GM04504 (cell line): ENCODE results near the gene AAGAB.
"Not testable (repeated sequence)": the region's sequence is repeated elsewhere in the genome, so short reads cannot be mapped to it uniquely, and the experiment has no call there.

Experiments used
- DNase-seq: peaks from one replicate; pipeline ENCODE4 v3.0.0-alpha.2; 2012; ENCODE audit warnings: low read depth

Gene AAGAB

DNA sequence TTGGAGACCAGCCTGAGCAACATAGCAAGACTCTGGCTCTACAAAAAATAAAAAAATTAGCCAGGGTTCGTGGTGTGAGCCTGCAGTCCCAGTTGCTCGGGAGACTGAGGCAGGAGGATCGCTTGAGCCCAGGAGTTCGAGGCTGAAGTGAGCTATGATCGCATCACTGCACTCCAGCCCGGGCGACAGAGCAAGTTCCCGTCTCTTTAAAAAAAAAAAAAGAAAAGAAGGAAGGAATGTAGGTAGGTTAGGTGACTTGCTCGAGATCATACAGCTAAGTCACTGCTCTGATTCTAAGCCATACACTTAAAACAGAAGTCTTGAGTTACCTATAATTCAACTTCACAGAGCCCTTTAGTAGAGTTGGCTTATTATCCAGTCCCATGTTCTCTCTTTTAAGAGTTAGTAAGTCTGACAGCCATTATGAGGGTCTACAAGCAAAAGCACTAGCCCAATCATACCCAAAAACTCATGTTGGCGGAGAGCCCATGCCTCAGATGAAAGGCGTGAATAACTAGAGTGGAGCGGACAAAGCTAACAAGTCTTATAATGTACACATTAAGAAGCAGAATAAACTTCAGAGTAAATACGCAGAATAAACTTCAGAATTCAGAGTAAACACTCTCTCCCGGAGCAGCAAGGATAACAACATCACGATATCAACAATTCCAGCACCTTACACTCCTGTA, 768 bp downstream of the AAGAB start:
- no peak for DNase-seq

GRCh38 chr15:67253101-67253500, 1.4 kb downstream of the AAGAB start:
- DNase-seq: no peak

DNA sequence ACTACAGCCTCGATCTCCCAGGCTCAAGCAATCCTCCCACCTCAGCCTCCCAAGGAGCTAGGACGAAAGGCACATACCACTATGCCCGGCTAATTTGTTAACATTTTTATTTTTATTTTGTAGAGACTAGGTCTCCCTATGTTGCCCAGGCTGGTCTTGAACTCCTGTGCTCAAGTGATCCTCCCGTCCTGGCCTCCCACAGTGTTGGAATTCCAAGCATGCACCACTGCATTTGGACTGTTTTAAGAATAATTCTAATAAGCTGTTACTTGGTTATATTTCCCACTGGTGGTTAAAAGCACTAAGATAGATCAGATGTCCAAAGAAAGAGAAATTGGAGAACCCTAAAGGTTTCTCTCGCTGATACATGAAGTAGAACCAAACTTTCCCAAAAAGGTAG, 3.1 kb downstream of the AAGAB start:
- no peak for DNase-seq

DNA sequence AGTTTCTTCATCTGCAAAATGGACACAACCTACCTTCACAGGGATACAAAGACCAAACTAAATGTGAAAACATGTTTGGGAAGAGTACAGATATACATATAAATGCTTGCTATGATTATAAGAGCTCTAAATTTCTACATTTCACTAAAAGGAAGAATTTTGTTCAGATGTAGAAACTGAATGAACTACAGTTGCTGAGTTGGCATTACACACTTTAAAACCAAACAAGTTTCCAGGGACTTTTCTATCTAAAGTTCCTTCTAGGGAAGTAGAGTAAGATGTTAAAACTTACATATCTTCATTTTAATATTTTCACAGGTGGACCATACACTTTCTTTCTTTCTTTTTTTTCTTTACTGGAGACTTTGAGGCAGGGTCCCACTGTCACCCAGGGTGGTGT, 4.6 kb downstream of the AAGAB start:
- DNase-seq: no peak

GRCh38 chr15:67248011-67248505, 6.4 kb downstream of the AAGAB start:
- no peak for DNase-seq

- DNase-seq: not testable (repeated sequence)
Measured at GRCh38 chr15:67246606-67247005, 7.9 kb downstream of the AAGAB start.

DNA sequence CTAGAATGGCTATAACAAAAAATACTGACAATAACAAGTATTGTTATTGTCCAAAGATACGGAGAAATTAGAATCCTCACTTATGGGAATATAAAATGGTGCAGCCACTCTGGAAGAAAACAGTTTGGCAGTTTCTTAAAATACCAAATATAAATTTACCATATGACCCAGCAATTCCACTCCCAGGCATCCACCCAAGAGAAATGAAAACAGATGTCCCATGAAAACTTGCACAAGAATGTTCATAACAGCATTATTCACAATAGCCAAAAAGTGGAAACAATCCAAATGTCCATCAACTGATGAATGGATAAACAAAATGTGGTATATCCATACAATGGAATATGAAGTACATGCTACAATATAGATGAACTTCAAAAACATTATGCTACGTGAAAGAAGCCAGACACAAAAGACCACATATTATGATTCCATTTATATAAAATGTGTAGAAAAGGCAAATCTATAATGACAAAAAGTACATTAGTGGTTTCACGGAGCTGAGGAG, 9.4 kb downstream of the AAGAB start:
- DNase-seq: peak; percentile 59

GRCh38 chr15:67242708-67243111, 11.8 kb downstream of the AAGAB start:
- DNase-seq: peak; percentile 26

DNA sequence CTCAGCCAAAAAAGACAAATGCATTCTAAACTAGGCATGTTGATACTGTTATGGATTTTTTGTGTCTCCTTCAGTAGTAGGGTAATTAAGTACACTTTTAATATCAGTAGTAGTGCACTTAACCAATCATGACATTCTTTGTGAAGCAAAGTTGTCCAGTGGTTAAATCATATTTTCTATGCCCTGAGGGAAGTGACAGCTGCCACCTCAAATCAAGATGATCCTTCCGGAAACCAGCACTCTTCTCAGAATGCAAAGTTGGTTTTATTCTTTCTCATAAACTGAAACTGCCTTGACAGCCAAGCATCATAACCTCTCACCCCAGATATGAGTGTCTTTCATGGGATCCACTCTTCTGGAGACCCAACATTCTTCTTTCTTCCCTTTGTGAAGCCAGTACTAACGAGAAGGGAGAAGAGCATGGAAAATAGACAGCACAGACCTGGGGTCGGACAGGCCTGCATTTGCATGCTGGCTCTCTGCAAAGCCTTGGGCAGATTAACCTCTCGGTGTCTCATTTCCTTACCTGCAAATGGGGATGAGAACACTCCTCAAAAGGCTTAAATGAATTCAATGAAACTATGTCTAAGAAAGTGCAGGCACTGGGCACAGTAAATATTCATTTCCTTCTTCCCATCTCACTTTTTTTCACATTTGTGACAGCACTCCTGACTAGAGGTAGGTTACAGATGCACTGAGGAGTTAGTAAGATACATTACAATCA, 13.2 kb downstream of the AAGAB start:
- no peak for DNase-seq

DNA sequence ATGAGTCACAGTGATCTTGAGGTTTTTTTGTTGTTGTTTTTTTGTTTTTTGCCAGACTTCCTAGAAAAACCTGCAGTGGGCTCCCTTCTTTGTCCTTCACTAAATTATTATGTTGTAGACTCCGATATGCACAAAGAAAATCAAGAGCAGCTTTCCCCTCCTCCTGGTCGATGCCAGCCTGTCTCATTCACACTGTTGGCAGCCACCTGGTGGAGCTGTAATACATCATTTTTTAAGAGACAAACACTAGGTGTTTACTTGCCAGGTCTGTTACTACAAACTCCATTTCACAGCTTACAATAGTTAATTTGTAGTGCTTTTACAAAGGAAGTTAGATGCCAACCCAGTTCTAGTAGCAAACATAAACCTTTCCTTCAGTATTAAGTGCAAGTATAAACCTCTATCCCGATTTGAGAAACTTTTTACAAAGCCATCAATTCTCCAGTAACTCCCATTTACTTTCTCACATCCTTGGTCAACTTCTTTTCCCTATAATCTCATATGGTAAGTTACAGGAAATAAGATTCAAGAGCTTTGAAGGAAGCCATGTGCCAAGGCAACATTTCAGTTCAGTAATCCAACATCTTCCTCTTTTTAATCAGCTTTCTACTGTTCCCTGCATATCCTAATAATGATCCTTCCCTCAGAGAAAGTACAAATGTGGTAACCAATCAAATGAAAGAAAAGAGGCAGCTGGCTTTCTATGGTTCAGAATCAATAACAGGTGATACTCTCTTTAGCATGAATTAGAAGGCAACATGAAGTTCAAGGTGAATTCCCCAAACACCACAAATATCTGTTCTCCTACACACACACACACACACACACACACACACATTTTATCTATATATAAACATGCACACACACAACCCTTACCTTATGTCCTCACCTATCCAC, 14.0 kb downstream of the AAGAB start:
- no peak for DNase-seq

GRCh38 chr15:67232591-67232990, 21.9 kb downstream of the AAGAB start:
- no peak for DNase-seq

- DNase-seq: no peak
Measured at GRCh38 chr15:67230504-67230903, 24.0 kb downstream of the AAGAB start.

DNA sequence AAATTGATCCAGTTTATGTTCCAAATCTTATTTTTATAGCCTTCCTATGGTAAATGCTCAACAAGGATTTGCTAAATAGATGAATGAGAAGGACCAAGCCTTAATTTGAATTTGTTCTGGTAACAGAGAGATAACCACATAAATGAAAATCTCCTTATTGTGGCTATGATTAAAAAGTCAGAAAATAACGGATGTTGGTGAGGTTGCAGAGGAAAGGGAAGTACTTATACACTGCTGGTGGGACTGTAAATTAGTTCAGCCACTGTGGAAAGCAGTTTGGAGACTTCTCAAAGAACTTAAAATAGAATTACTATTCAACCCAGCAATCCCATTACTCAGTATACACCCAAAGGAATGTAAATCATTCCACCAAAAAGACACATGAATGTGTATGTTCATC, 26.2 kb downstream of the AAGAB start:
- no peak for DNase-seq

GRCh38 chr15:67227846-67228245, 26.6 kb downstream of the AAGAB start:
- no peak for DNase-seq

DNA sequence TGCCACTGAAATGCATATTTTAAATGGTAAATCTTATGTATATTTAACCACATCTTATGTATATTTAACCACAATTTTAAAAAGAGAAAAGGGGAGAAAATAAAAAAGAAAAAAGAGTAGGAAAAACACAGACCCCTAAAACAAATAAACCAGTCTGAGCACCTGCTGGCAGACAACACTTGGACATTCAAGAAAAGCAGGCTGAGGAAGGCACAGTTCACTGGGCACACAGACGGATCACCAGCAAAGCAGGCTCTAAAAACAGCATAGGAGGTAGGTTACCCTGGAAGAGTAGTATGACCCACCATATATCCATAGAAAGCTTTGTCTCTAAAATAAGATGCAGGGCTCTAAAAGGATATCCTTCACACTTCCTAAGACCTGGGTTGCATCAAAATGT, 27.0 kb downstream of the AAGAB start:
- DNase-seq: no peak

DNA sequence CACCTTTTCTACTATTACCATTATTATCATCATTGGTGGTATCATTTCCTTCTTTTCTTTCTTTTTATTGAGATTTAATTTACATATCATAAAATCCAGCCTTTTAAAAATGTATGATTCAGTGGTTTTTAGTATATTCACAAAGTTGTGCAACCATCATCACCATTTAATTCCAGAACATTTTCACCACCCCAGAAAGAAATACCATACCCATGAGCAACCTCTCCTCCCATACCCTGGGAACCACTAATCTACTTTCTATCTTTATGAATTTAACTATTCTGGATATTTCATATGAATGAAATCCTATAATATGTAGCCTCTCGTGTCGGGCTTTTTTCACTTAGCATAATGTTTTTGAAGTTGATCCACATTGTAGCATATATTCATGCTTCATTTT, 29.1 kb downstream of the AAGAB start:
- DNase-seq: peak; percentile 46

GRCh38 chr15:67224889-67225288, 29.6 kb downstream of the AAGAB start:
- no peak for DNase-seq

GRCh38 chr15:67219288-67219687, 35.2 kb downstream of the AAGAB start:
- no peak for DNase-seq

DNA sequence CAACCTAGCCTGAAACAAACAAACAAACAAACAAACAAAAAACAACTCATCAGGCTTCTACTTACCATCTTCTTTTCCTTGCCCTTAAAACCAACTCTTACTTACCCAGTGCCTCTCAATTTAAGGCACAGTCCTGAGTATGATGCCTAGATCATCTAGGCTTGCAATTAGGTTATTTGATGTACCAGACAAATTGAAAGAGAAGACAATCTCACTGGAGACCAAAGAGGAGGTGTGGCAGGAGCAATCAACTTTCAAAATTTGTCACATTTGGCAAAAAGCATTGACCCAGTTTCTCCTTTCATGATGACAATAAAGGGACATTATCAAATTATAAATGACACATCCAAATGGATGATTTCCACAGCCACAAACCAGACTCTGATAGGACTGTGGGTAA, 36.0 kb downstream of the AAGAB start:
- DNase-seq: no peak

- DNase-seq: no peak
Measured at GRCh38 chr15:67216859-67217258, 37.6 kb downstream of the AAGAB start.

DNA sequence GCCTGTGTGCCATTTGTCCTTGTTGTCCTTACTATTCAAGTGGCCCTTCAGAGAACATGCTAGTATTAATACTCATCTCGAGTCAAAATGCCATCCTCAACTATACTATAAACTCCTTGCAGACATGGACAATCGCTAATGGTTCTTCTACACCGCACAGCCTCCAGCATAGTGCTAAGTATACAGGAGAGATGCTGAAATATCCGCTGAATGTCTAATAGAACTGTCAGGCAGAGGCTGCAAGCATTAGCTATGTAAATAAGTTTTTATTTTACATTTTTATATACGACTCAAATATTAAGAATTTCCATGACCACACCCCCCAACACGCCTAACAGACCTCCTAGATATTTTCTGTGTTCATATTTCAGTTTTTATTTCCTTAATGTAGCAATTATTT, 39.4 kb downstream of the AAGAB start:
- DNase-seq: no peak

DNA sequence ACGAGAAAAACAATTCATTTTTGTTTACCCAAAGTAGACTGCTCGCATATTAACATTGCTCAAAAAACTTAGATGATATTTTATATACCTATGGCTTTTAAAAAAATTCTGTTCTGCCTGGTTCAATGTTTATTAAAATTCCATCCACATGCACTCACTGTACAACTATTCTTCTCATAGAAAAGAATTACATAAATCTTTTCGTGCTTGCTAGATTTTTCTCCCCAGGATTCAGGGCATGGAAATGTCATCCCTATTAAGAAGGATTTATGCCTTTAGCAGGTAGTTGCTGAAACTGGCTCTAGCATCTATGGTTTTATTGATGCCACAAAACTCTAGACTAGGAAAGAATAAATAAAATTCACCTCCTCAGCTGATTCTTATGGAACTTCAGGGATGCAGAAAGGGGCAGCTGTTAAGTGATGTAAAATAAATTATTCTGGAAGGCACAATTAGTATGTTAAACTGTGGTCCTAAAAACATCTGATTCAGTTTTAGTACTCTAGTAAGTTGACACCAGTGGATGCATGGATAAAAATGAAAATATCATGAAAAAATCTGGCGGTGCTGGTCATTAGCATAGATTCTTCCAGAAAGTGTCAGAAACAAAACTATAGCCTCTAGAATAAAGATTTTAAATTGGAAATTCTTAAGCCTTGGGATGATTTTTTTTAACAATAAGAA, 41.6 kb downstream of the AAGAB start:
- DNase-seq: no peak
